Purkinje cell (primary cell): Measurements from ENCODE around the gene DDI2. TPM values are rescaled to one million over a fixed set of nuclear protein-coding genes. Genes with fewer than 3 reads are reported as not detected.

Experiments
- polyA plus RNA-seq: library from polyadenylated mRNA; unstranded; fragments of >200 nt; fragmentation: Nextera tagmentation; gene quantifications from 2 replicates; pipeline ENCODE4 v1.2.1, GENCODE V29; 2014

DDI2 gene
- 2.0 and 3.1 TPM in 2 replicates for polyA plus RNA-seq

GRCh38 chr1:15617173-15618076 lies at the start of gene DDI2:
TSS of gene DDI2 (plus strand) at chr1:15617458. CDS start at chr1:15617671, 213 bp downstream.

GRCh38 chr1:15584489-15585363 lies 32.5 kb upstream of the DDI2 start, which contains the start of gene AGMAT:
TSS of gene AGMAT (minus strand) at chr1:15585051. CDS start at chr1:15584967, 84 bp downstream.

GRCh38 chr1:15684042-15684461 lies 66.8 kb downstream of the DDI2 start, which contains the start of gene PLEKHM2:
TSS of gene PLEKHM2 (plus strand) at chr1:15684320. CDS start at chr1:15684559, 239 bp downstream.

Other genes starting within 250 kb of the DDI2 start
- 2.5 and 7.2 TPM in 2 replicates for gene EFHD2, start 207.6 kb upstream of the DDI2 start, polyA plus RNA-seq
- not detected in 2 replicates for gene CTRC, start 179.0 kb upstream of the DDI2 start, polyA plus RNA-seq
- not detected in 2 replicates for gene CELA2A, start 160.7 kb upstream of the DDI2 start, polyA plus RNA-seq
- gene CELA2B, start 141.4 kb upstream of the DDI2 start, polyA plus RNA-seq = not detected in 2 replicates
- 2.1 and 2.5 TPM in 2 replicates for gene CASP9, start 93.2 kb upstream of the DDI2 start, polyA plus RNA-seq
- 22.4 and 60.2 TPM in 2 replicates for gene DNAJC16, start 90.6 kb upstream of the DDI2 start, polyA plus RNA-seq
- 0.97 TPM in 1 of 2 replicates, not detected in the other for gene AGMAT, start 32.4 kb upstream of the DDI2 start, polyA plus RNA-seq
- 0.75 and 3.6 TPM in 2 replicates for gene PLEKHM2, start 66.9 kb downstream of the DDI2 start, polyA plus RNA-seq
- 0.11 and 0.15 TPM in 2 replicates for gene SLC25A34, start 118.8 kb downstream of the DDI2 start, polyA plus RNA-seq
- gene TMEM82, start 125.0 kb downstream of the DDI2 start, polyA plus RNA-seq = not detected in 2 replicates
- 0.07 TPM in 1 of 2 replicates, not detected in the other for gene FBLIM1, start 141.3 kb downstream of the DDI2 start, polyA plus RNA-seq
- gene UQCRHL, start 190.2 kb downstream of the DDI2 start, polyA plus RNA-seq = 11.2 and 13.8 TPM in 2 replicates
- gene SPEN, start 230.2 kb downstream of the DDI2 start, polyA plus RNA-seq = 3.9 and 12.8 TPM in 2 replicates